Keratinocyte (primary cell): ENCODE measurements around the gene DOK5. TPM values are rescaled to one million over a fixed set of nuclear protein-coding genes. Genes with fewer than 3 reads are reported as not detected.

ENCODE experiments used
- DNase-seq: peaks from one replicate; pipeline ENCODE4 v3.0.0-alpha.2; 2011; ENCODE audit warnings: low read depth, missing footprints, low spot score
- FAIRE-seq: peaks from 2 replicates; lab custom pipeline; 2011; peaks lifted over from hg19 to GRCh38; lab: Jason Lieb, UNC
- H2AFZ ChIP-seq: 2 replicates; pipeline ENCODE4 v1.6.0; 2012; ENCODE audit warnings: low read length, control low read depth, inconsistent platforms; ENCODE audit not compliant: control insufficient read depth
- H3K27ac ChIP-seq: 2 replicates; pipeline ENCODE4 v1.5.1; 2011; ENCODE audit warnings: low read length; ENCODE audit not compliant: control insufficient read depth, insufficient read depth
- H3K27me3 ChIP-seq: 3 replicates; pipeline ENCODE4 v1.6.0; 2011; ENCODE audit warnings: low read length; ENCODE audit not compliant: control insufficient read depth, insufficient read depth; ENCODE audit errors: extremely low read depth
- H3K36me3 ChIP-seq, 2 experiments: 2 replicates in 1 of 2; 3 replicates in 1 of 2; pipeline ENCODE4 v1.5.1; 2011; ENCODE audit warnings: low read length in 2 of 2, mild to moderate bottlenecking in 1 of 2; ENCODE audit not compliant: control insufficient read depth in 2 of 2, insufficient read depth in 2 of 2; ENCODE audit errors: extremely low read depth in 1 of 2
- H3K4me1 ChIP-seq: 3 replicates; pipeline ENCODE4 v1.5.1; 2011; ENCODE audit warnings: low read length; ENCODE audit not compliant: control insufficient read depth, insufficient read depth; ENCODE audit errors: extremely low read depth
- H3K4me2 ChIP-seq: 3 replicates; pipeline ENCODE4 v1.6.0; 2011; ENCODE audit warnings: low read depth, low read length; ENCODE audit not compliant: control insufficient read depth, insufficient read depth; ENCODE audit errors: extremely low read depth
- H3K4me3 ChIP-seq, 3 experiments: fragments of 200-600 bp in 1 of 3; sonication (generic) in 1 of 3; 2 replicates in 2 of 3; 3 replicates in 1 of 3; pipeline ENCODE4 v1.5.1; 2011 to 2016; ENCODE audit warnings: low read length in 3 of 3, mild to moderate bottlenecking in 3 of 3, control low read depth in 2 of 3, inconsistent platforms in 1 of 3, low read depth in 1 of 3, mixed read lengths in 1 of 3, mixed run types in 1 of 3, moderate library complexity in 1 of 3; ENCODE audit not compliant: control insufficient read depth in 2 of 3, insufficient read depth in 2 of 3; ENCODE audit errors: extremely low read depth in 1 of 3
- H3K79me2 ChIP-seq: 2 replicates; pipeline ENCODE4 v1.6.0; 2012; ENCODE audit warnings: low read length; ENCODE audit not compliant: control insufficient read depth, insufficient read depth
- H3K9ac ChIP-seq: 3 replicates; pipeline ENCODE4 v1.6.0; 2011; ENCODE audit warnings: low read length; ENCODE audit not compliant: control insufficient read depth, insufficient read depth; ENCODE audit errors: extremely low read depth
- H3K9me1 ChIP-seq: 3 replicates; pipeline ENCODE4 v1.6.0; 2011; ENCODE audit warnings: low read length; ENCODE audit not compliant: control insufficient read depth, insufficient read depth; ENCODE audit errors: extremely low read depth
- H3K9me3 ChIP-seq: 2 replicates; pipeline ENCODE4 v1.5.1; 2012; ENCODE audit warnings: low read depth, low read length; ENCODE audit not compliant: control insufficient read depth
- H4K20me1 ChIP-seq: 3 replicates; pipeline ENCODE4 v1.6.0; 2011; ENCODE audit warnings: low read length; ENCODE audit not compliant: control insufficient read depth, insufficient read depth; ENCODE audit errors: extremely low read depth
- EZH2 ChIP-seq: IDR thresholded peaks from one replicate; pipeline ENCODE4 v1.6.1; 2012; ENCODE audit warnings: inconsistent platforms, mild to moderate bottlenecking, low read length, moderate library complexity
- dilution Hi-C: fragments of 300-500 bp; cut with MboI; formaldehyde crosslinking; loops from one replicate; pipeline ENCODE4 v1.7.0; 2020; ENCODE audit warnings: low sequenced_read_pairs; ENCODE audit not compliant: extremely low pct_ligation_motif_present
- polyA plus RNA-seq, 5 experiments: library from polyadenylated mRNA; depleted of rRNA in 3 of 5; stranded (reverse) in 3 of 5; stranded (forward) in 1 of 5; unstranded in 1 of 5; fragments of >200 nt; gene quantifications; 1 replicate in 1 of 5; 2 replicates in 3 of 5; 3 replicates in 1 of 5; pipeline versions ENCODE4 v1.2.1 to v1.2.3, GENCODE V29; 2011 to 2012; ENCODE audit warnings: missing spikeins in 2 of 5, low read depth in 1 of 5, low replicate concordance in 1 of 5
- TF ChIP-seq, protein P1 (sequence below), 3 experiments: IDR thresholded peaks in 1 of 3; conservative IDR thresholded peaks in 1 of 3; optimal IDR thresholded peaks in 1 of 3; 2 replicates in 2 of 3; 3 replicates in 1 of 3; pipeline versions ENCODE3 to v1.5.1; 2011; ENCODE audit warnings: low read length in 3 of 3, mild to moderate bottlenecking in 3 of 3, moderate library complexity in 2 of 3, control low read depth in 1 of 3, inconsistent platforms in 1 of 3; ENCODE audit not compliant: insufficient read depth in 2 of 3; ENCODE audit errors: extremely low read depth in 1 of 3

Gene DOK5
- polyA plus RNA-seq, 1 donor (not counting 4 experiments of a cell fraction or from before 2014, with no cell fraction given): not detected

DNA sequence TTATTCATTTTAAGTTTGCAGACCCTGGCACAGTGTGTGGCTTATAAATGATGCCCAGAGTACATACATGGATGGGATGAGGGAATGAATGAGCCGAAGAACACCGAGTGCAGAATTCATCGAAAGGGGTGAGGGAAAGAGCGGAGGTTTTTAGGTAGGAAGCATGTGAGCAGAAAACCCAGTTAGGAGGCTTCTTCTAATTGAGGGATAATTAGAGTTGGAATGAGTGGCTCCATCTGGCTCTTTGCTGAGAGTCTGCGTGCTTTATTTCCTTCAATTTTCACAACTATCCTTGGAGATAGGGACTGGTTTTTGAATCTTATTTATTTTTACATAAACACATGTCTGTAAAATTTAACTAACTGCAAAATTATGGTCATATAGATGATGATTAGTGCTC lies 150.7 kb downstream of the DOK5 start:
- H3K9ac ChIP-seq: no peak overlapping the region
- FAIRE-seq (no peak), DNase-seq (no peak)
- no peaks in the 10 kb centered on the region for H3K36me3 ChIP-seq
- dilution Hi-C loops: no loop called here
- H3K4me1 ChIP-seq: no peaks in the 10 kb centered on the region
- H3K27me3 ChIP-seq: no peaks in the 10 kb centered on the region
- no peaks in the 10 kb centered on the region for H3K9me3 ChIP-seq
- H3K4me3 ChIP-seq: no peak overlapping the region
- no peaks in the 10 kb centered on the region for H4K20me1 ChIP-seq
- TF ChIP-seq, protein P1, sequence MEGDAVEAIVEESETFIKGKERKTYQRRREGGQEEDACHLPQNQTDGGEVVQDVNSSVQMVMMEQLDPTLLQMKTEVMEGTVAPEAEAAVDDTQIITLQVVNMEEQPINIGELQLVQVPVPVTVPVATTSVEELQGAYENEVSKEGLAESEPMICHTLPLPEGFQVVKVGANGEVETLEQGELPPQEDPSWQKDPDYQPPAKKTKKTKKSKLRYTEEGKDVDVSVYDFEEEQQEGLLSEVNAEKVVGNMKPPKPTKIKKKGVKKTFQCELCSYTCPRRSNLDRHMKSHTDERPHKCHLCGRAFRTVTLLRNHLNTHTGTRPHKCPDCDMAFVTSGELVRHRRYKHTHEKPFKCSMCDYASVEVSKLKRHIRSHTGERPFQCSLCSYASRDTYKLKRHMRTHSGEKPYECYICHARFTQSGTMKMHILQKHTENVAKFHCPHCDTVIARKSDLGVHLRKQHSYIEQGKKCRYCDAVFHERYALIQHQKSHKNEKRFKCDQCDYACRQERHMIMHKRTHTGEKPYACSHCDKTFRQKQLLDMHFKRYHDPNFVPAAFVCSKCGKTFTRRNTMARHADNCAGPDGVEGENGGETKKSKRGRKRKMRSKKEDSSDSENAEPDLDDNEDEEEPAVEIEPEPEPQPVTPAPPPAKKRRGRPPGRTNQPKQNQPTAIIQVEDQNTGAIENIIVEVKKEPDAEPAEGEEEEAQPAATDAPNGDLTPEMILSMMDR (optimal IDR thresholded peaks at IDR 0.05 in 1 of 3, IDR thresholded peaks at IDR 0.05 in 1 of 3, conservative IDR thresholded peaks at IDR 0.05 in 1 of 3; ENCODE audit: extremely low read depth in 1 of 3, insufficient read depth in 2 of 3, low read length in 3 of 3): no peak
- no peak overlapping the region for H2AFZ ChIP-seq
- no peak overlapping the region for H3K27ac ChIP-seq
- no peaks in the 10 kb centered on the region for H3K9me1 ChIP-seq
- H3K79me2 ChIP-seq: no peaks in the 10 kb centered on the region
- no peak overlapping the region for H3K4me2 ChIP-seq

DNA sequence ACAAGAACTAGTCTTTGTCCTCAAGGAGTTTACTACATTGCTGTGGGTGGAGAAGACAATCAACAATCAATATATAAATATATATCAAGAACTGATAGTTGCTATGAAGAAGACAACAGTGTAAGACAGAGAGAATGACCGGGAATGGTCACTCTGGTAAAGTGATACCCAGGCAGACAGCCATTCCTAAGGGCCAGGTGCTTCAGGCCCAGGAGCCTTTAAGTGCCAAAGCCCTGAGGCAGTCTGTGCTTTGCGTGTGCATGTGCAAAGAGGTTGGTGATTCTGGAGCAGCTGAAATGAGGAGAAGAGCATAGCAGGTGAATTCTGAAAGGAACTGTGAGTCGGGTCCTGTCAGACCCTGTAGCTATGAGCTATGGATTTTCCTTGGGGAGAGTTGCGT lies 154.2 kb downstream of the DOK5 start:
- H3K27ac ChIP-seq: no peak overlapping the region
- TF ChIP-seq, protein P1 (optimal IDR thresholded peaks at IDR 0.05 in 1 of 3, IDR thresholded peaks at IDR 0.05 in 1 of 3, conservative IDR thresholded peaks at IDR 0.05 in 1 of 3; ENCODE audit: extremely low read depth in 1 of 3, insufficient read depth in 2 of 3, low read length in 3 of 3): no peak
- TF ChIP-seq EZH2: no peak
- H2AFZ ChIP-seq: no peak overlapping the region
- DNase-seq: no peak
- no peak for FAIRE-seq
- no peaks in the 10 kb centered on the region for H3K9me1 ChIP-seq
- no peaks in the 10 kb centered on the region for H3K27me3 ChIP-seq
- no peak overlapping the region for H3K9ac ChIP-seq
- dilution Hi-C loops: no loop called here
- H4K20me1 ChIP-seq: no peaks in the 10 kb centered on the region
- no peaks in the 10 kb centered on the region for H3K79me2 ChIP-seq
- no peak overlapping the region for H3K4me2 ChIP-seq
- no peaks in the 10 kb centered on the region for H3K4me1 ChIP-seq
- H3K36me3 ChIP-seq: no peaks in the 10 kb centered on the region
- H3K4me3 ChIP-seq: no peak overlapping the region
- H3K9me3 ChIP-seq: no peaks in the 10 kb centered on the region
